Liver (tissue), 9 donors: ENCODE data around the gene POLR3A. TPM values are rescaled to one million over a fixed set of nuclear protein-coding genes. Genes with fewer than 3 reads are reported as not detected.

Experiments
- DNase-seq: peaks from one replicate; pipeline ENCODE4 v3.0.0-alpha.2; 2017; ENCODE audit warnings: low spot score
- H3K27ac ChIP-seq, 2 donors: one replicate each; pipeline ENCODE4 v1.7.0; 2013; ENCODE audit warnings: inconsistent platforms in 2 of 2, low read length in 2 of 2, control low read depth in 1 of 2, low read depth in 1 of 2, mild to moderate bottlenecking in 1 of 2
- H3K27me3 ChIP-seq, 4 donors: one replicate each; pipeline versions ENCODE4 v1.6.1 to v1.7.0; 2013; ENCODE audit warnings: low read length in 3 of 4, inconsistent platforms in 1 of 4, mild to moderate bottlenecking in 1 of 4, moderate library complexity in 1 of 4; ENCODE audit not compliant: control insufficient read depth in 4 of 4, insufficient read depth in 4 of 4
- H3K36me3 ChIP-seq, 4 donors: one replicate each; pipeline versions ENCODE4 v1.6.1 to v1.7.0; 2013; ENCODE audit warnings: low read length in 3 of 4, mild to moderate bottlenecking in 3 of 4, low read depth in 1 of 4, moderate library complexity in 1 of 4; ENCODE audit not compliant: control insufficient read depth in 4 of 4, insufficient read depth in 3 of 4
- H3K4me1 ChIP-seq, 4 donors: one replicate each; pipeline versions ENCODE4 v1.6.1 to v1.7.0; 2013; ENCODE audit warnings: low read length in 3 of 4, mild to moderate bottlenecking in 3 of 4, moderate library complexity in 1 of 4; ENCODE audit not compliant: control insufficient read depth in 4 of 4, insufficient read depth in 4 of 4
- H3K4me3 ChIP-seq, 3 donors: one replicate each; pipeline versions ENCODE4 v1.6.1 to v1.7.0; 2013; ENCODE audit warnings: low read length in 3 of 3, control low read depth in 1 of 3, low read depth in 1 of 3, mild to moderate bottlenecking in 1 of 3
- H3K9ac ChIP-seq, 2 donors: one replicate each; pipeline ENCODE4 v1.7.0; 2013; ENCODE audit warnings: low read length in 2 of 2, mild to moderate bottlenecking in 2 of 2, moderate library complexity in 2 of 2, control low read depth in 1 of 2, low read depth in 1 of 2
- H3K9me3 ChIP-seq, 4 donors: one replicate each; pipeline versions ENCODE4 v1.6.1 to v1.7.0; 2013; ENCODE audit warnings: low read length in 3 of 4; ENCODE audit not compliant: control insufficient read depth in 4 of 4
- EGR1 ChIP-seq, 2 donors: IDR thresholded peaks; 2 replicates each; pipeline ENCODE4 v1.6.1; 2016 to 2018; ENCODE audit warnings: antibody characterized with exemption in 2 of 2, low read depth in 2 of 2
- FOXA1 ChIP-seq: IDR thresholded peaks from 2 replicates; pipeline ENCODE4 v1.6.1; 2016; ENCODE audit warnings: antibody characterized with exemption
- FOXA2 ChIP-seq: IDR thresholded peaks from 2 replicates; pipeline ENCODE4 v1.6.1; 2016; ENCODE audit warnings: antibody characterized with exemption
- GABPA ChIP-seq, 2 donors: IDR thresholded peaks in 1 of 2; conservative IDR thresholded peaks in 1 of 2; 2 replicates each; pipeline ENCODE4 v1.6.1; 2016; ENCODE audit warnings: antibody characterized with exemption in 2 of 2, mild to moderate bottlenecking in 1 of 2, moderate library complexity in 1 of 2
- HNF4A ChIP-seq, 2 donors: conservative IDR thresholded peaks; 2 replicates each; pipeline ENCODE4 v1.6.1; 2016; ENCODE audit warnings: antibody characterized with exemption in 2 of 2, mild to moderate bottlenecking in 2 of 2
- HNF4G ChIP-seq: IDR thresholded peaks from 2 replicates; pipeline ENCODE4 v1.6.1; 2016; ENCODE audit warnings: antibody characterized with exemption
- JUND ChIP-seq, 2 donors: IDR thresholded peaks; 2 replicates each; pipeline ENCODE4 v1.6.1; 2016; ENCODE audit warnings: antibody characterized with exemption in 2 of 2
- NR2F2 ChIP-seq: IDR thresholded peaks from 2 replicates; pipeline ENCODE4 v1.6.1; 2016; ENCODE audit warnings: antibody characterized with exemption
- RAD21 ChIP-seq, 2 donors: IDR thresholded peaks; 2 replicates each; pipeline ENCODE4 v1.6.1; 2016; ENCODE audit warnings: antibody characterized with exemption in 2 of 2, mild to moderate bottlenecking in 2 of 2
- RXRA ChIP-seq, 2 donors: IDR thresholded peaks; 2 replicates each; pipeline ENCODE4 v1.6.1; 2017 to 2018; ENCODE audit warnings: antibody characterized with exemption in 2 of 2, mild to moderate bottlenecking in 1 of 2
- SP1 ChIP-seq: IDR thresholded peaks from 2 replicates; pipeline ENCODE4 v1.6.1; 2018; ENCODE audit warnings: antibody characterized with exemption, mild to moderate bottlenecking
- TAF1 ChIP-seq: conservative IDR thresholded peaks from 2 replicates; pipeline ENCODE4 v1.6.1; 2016; ENCODE audit warnings: antibody characterized with exemption, mild to moderate bottlenecking
- YY1 ChIP-seq: IDR thresholded peaks from 2 replicates; pipeline ENCODE4 v1.6.1; 2016; ENCODE audit warnings: antibody characterized with exemption, mild to moderate bottlenecking
- WGBS: extraction: QIAGEN DNeasy Blood & Tissue Kit; methylation state at CpG from one replicate; pipeline ENCODE4 v1.1.7; 2013; 5-methylcytosine and 5-hydroxymethylcytosine counted together
- polyA plus RNA-seq, 2 donors: library from polyadenylated mRNA; stranded (reverse) in 1 of 2; unstranded in 1 of 2; fragments of 200-250 nt in 1 of 2; fragments of >200 nt in 1 of 2; fragmentation: Nextera tagmentation in 1 of 2; extraction: Ambion mirVana in 1 of 2; gene quantifications; one replicate each; pipeline versions ENCODE4 v1.2.1 to v1.2.3, GENCODE V29; 2013 to 2015
- total RNA-seq, 2 donors: library from RNA; depleted of rRNA; stranded (reverse); fragments of >200 nt; gene quantifications; one replicate each; pipeline ENCODE4 v1.2.3, GENCODE V29; 2014
- TF ChIP-seq, protein P1 (sequence below): fragments of 150-350 bp; IDR thresholded peaks from 2 replicates; pipeline ENCODE4 v1.5.1; 2017; ENCODE audit warnings: improper control_type of control experiment, low read depth, low read length; ENCODE audit not compliant: missing input control
- TF ChIP-seq, protein P2 (sequence below): IDR thresholded peaks from 2 replicates; pipeline ENCODE4 v1.6.1; 2016; ENCODE audit warnings: antibody characterized with exemption
- TF ChIP-seq, protein P3 (sequence below): IDR thresholded peaks from 2 replicates; pipeline ENCODE4 v1.6.1; 2016; ENCODE audit warnings: antibody characterized with exemption
- TF ChIP-seq, protein P4 (sequence below): IDR thresholded peaks from 2 replicates; pipeline ENCODE4 v1.6.1; 2016; ENCODE audit warnings: antibody characterized with exemption
- TF ChIP-seq, protein P5 (sequence below): IDR thresholded peaks from 2 replicates; pipeline ENCODE4 v1.6.1; 2016; ENCODE audit warnings: antibody characterized with exemption, mild to moderate bottlenecking
- donor health status: healthy.
- donor health status: healthy.
- donor health status: healthy.
- donor health status: healthy.
- donor health status: healthy.

POLR3A gene
- total and polyA plus RNA-seq, 4 donors, result 3.2 to 9.6 (median 5.5) TPM

DNA sequence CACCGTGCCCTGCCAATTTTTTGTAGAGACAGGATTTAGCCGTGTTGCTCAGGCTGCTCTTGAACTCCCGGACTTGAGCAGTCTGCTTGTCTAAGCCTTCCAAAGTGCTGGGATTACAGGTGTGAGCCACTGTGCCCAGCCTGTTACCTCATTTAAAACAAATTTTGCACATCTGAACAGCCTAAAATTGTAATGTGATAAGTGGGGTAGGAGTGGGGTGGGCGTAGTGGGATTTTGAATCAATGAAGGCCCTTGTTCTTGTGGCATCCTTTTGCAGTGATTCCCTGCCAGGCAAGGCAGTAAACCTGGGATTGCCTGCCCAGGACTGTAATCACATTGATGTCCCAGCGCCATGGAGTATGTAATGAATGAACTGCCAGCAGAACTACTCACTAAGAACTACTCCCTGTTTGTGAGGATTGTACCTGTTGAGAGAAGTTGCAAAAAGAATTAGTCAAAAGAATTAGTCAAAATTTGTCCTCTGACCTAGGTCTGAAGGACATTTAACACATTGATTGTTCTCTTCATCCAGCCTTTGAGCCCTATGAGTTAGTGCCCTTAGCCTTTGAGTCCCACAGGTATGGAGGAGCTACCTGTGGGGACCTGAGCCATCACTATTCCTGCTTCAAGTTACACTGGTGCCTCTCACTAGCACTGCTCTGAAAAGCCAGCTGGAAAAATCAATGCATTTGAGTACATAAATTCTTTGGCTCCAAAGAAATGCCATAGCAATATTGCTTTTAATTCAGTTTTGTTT lies 9.7 kb upstream of the POLR3A start (continued):
- TF ChIP-seq, protein P1, sequence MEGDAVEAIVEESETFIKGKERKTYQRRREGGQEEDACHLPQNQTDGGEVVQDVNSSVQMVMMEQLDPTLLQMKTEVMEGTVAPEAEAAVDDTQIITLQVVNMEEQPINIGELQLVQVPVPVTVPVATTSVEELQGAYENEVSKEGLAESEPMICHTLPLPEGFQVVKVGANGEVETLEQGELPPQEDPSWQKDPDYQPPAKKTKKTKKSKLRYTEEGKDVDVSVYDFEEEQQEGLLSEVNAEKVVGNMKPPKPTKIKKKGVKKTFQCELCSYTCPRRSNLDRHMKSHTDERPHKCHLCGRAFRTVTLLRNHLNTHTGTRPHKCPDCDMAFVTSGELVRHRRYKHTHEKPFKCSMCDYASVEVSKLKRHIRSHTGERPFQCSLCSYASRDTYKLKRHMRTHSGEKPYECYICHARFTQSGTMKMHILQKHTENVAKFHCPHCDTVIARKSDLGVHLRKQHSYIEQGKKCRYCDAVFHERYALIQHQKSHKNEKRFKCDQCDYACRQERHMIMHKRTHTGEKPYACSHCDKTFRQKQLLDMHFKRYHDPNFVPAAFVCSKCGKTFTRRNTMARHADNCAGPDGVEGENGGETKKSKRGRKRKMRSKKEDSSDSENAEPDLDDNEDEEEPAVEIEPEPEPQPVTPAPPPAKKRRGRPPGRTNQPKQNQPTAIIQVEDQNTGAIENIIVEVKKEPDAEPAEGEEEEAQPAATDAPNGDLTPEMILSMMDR, result no peak
- TF ChIP-seq NR2F2 (no peak), TAF1 (no peak), SP1 (no peak), HNF4A (conservative IDR thresholded peaks at IDR 0.05) (no peak), EGR1 (IDR thresholded peaks at IDR 0.05; ENCODE audit: low read depth in 2 of 2) (no peak), HNF4G (no peak)
- TF ChIP-seq, protein P2, sequence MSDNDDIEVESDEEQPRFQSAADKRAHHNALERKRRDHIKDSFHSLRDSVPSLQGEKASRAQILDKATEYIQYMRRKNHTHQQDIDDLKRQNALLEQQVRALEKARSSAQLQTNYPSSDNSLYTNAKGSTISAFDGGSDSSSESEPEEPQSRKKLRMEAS, result no peak
- TF ChIP-seq, protein P3, sequence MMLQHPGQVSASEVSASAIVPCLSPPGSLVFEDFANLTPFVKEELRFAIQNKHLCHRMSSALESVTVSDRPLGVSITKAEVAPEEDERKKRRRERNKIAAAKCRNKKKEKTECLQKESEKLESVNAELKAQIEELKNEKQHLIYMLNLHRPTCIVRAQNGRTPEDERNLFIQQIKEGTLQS, result no peak

DNA sequence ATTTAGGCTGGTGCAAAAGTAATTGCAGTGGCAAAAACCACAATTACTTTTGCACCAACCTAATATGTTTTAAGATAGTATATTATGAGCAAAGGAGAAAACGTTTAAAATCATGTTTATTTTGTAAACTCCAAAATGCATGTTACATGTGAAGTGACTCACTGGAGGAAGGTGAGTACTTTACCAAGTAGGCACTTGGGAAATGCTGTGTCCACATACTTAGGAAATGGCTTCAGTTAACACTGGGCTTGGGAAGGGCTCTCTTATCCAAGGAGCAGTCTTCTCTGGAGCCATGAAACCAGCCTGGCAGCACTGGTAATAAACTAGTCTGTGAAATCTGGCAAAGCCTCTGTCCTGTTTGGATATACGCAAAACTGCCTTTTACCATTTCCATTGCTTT lies 8.8 kb upstream of the POLR3A start:
- WGBS, result 69% methylated on average over 2 of the region's 2 CpGs

More for the DNA sequence above, 8.8 kb upstream of the POLR3A start:
- Histone ChIP-seq H3K9me3 (no peaks in the 10 kb centered on the region), H3K4me1 (peaks cover 0 to 11% (median 5%) of the 10 kb centered on the region in 4 donors), H3K9ac (no peak overlapping the region), H3K27ac (no peak overlapping the region), H3K27me3 (no peaks in the 10 kb centered on the region), H3K36me3 (peaks cover 20 to 72% (median 62%) of the 10 kb centered on the region in 4 donors), H3K4me3 (no peak overlapping the region)
- DNase-seq, result no peak
- TF ChIP-seq HNF4G, result no peak
- TF ChIP-seq EGR1 (IDR thresholded peaks at IDR 0.05; ENCODE audit: low read depth in 2 of 2), result no peak
- no peak for TF ChIP-seq NR2F2
- TF ChIP-seq RXRA (IDR thresholded peaks at IDR 0.05), result no peak
- TF ChIP-seq RAD21 (IDR thresholded peaks at IDR 0.05), result no peak
- TF ChIP-seq FOXA1, result no peak
- TF ChIP-seq FOXA2, result no peak
- TF ChIP-seq, protein P1, result no peak
- TF ChIP-seq YY1, result no peak
- TF ChIP-seq, protein P3, result no peak
- no peak for TF ChIP-seq HNF4A (conservative IDR thresholded peaks at IDR 0.05)
- no peak for TF ChIP-seq GABPA (IDR thresholded peaks at IDR 0.05 in 1 of 2, conservative IDR thresholded peaks at IDR 0.05 in 1 of 2)
- TF ChIP-seq, protein P2, result no peak
- TF ChIP-seq JUND (IDR thresholded peaks at IDR 0.05), result no peak
- no peak for TF ChIP-seq TAF1
- no peak for TF ChIP-seq SP1
- TF ChIP-seq, protein P4, sequence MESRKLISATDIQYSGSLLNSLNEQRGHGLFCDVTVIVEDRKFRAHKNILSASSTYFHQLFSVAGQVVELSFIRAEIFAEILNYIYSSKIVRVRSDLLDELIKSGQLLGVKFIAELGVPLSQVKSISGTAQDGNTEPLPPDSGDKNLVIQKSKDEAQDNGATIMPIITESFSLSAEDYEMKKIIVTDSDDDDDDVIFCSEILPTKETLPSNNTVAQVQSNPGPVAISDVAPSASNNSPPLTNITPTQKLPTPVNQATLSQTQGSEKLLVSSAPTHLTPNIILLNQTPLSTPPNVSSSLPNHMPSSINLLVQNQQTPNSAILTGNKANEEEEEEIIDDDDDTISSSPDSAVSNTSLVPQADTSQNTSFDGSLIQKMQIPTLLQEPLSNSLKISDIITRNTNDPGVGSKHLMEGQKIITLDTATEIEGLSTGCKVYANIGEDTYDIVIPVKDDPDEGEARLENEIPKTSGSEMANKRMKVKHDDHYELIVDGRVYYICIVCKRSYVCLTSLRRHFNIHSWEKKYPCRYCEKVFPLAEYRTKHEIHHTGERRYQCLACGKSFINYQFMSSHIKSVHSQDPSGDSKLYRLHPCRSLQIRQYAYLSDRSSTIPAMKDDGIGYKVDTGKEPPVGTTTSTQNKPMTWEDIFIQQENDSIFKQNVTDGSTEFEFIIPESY, result no peak
- TF ChIP-seq, protein P5, sequence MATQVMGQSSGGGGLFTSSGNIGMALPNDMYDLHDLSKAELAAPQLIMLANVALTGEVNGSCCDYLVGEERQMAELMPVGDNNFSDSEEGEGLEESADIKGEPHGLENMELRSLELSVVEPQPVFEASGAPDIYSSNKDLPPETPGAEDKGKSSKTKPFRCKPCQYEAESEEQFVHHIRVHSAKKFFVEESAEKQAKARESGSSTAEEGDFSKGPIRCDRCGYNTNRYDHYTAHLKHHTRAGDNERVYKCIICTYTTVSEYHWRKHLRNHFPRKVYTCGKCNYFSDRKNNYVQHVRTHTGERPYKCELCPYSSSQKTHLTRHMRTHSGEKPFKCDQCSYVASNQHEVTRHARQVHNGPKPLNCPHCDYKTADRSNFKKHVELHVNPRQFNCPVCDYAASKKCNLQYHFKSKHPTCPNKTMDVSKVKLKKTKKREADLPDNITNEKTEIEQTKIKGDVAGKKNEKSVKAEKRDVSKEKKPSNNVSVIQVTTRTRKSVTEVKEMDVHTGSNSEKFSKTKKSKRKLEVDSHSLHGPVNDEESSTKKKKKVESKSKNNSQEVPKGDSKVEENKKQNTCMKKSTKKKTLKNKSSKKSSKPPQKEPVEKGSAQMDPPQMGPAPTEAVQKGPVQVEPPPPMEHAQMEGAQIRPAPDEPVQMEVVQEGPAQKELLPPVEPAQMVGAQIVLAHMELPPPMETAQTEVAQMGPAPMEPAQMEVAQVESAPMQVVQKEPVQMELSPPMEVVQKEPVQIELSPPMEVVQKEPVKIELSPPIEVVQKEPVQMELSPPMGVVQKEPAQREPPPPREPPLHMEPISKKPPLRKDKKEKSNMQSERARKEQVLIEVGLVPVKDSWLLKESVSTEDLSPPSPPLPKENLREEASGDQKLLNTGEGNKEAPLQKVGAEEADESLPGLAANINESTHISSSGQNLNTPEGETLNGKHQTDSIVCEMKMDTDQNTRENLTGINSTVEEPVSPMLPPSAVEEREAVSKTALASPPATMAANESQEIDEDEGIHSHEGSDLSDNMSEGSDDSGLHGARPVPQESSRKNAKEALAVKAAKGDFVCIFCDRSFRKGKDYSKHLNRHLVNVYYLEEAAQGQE, result no peak
